ENCODE results near the gene RGS5. TPM values are rescaled to one million over a fixed set of nuclear protein-coding genes. Genes with fewer than 3 reads are reported as not detected.

The RGS5 gene
- total RNA-seq, 1 experiment from 2014 or later: 4.0 TPM

- DNase-seq (ENCODE audit: low read depth): no peak
- in situ Hi-C loops (cut with HindIII; ENCODE audit: low pct_unique_long_range_greater_than_20kb, low sequenced_read_pairs): no loop called here
These were observed 39.6 kb downstream of the RGS5 start for GRCh38 chr1:163163163-163163562.

GRCh38 chr1:163162381-163162914, 40.3 kb downstream of the RGS5 start:
- DNase-seq (ENCODE audit: low read depth): no peak
- in situ Hi-C loops (cut with HindIII; ENCODE audit: low pct_unique_long_range_greater_than_20kb, low sequenced_read_pairs): no loop called here

DNA sequence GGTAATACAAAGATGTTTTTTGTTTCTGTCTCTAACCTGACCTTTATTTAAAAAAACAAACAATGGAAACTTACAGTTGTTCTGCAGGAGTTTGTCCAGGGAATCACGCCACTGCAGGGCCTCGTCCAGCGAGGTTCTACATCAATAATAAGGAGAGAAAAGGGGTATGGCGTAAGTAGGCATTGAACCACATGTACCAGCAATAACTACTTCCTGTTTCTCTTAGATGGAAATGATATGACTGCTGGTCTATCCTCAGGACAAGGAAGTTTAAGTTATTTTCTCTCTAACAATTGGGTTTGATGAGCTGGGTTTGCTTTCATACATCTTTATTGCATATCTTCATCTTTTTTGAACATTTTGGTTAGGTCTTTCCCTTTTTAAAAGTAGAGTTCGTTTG, 40.9 kb downstream of the RGS5 start:
- in situ Hi-C loops (cut with HindIII; ENCODE audit: low pct_unique_long_range_greater_than_20kb, low sequenced_read_pairs): no loop called here
- no peak for DNase-seq (ENCODE audit: low read depth)

DNA sequence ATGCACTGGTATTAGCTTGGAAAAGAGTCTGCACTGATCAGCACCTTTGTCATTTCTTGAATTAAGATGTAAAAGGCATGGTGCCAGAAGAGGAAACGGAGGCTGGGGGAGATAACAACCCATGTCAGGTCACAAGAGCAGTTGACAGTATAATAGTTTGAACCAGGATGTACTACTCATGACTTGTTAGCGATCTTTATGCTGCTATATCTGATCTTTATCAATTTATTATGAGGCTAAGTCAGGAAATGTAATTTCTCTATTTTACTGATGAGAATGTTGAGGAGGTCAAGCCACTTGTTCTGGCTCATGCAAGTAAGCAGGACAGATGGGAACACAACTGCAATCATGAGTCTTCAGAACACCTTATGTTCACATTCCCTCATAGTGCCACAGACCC, 41.4 kb downstream of the RGS5 start:
- no peak for DNase-seq (ENCODE audit: low read depth)
- in situ Hi-C loops (cut with HindIII; ENCODE audit: low pct_unique_long_range_greater_than_20kb, low sequenced_read_pairs): no loop called here

DNA sequence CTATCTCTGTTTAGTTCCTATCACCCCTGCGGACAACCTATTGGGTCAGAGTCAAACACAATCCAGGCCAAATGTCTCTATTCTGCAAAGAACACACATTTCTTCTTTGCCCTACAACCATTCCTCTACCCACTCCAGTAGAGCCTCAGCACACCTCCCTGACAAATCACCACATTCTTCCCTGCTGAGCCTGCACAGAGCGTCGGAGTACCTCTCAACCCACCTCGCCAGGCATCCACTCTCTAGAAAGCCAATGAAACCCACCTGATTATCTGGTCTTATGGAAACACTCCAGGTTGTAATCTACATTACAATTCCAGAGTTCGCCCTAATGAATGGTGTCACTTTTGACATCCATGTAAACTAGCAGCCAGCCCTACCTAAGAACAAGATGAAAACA, 47.1 kb downstream of the RGS5 start:
- in situ Hi-C loops (cut with HindIII; ENCODE audit: low pct_unique_long_range_greater_than_20kb, low sequenced_read_pairs): no loop called here
- no peak for DNase-seq (ENCODE audit: low read depth)

- in situ Hi-C loops (cut with HindIII; ENCODE audit: low pct_unique_long_range_greater_than_20kb, low sequenced_read_pairs): no loop called here
- DNase-seq (ENCODE audit: low read depth): no peak
These were observed 53.8 kb downstream of the RGS5 start for GRCh38 chr1:163148911-163149310.

DNA sequence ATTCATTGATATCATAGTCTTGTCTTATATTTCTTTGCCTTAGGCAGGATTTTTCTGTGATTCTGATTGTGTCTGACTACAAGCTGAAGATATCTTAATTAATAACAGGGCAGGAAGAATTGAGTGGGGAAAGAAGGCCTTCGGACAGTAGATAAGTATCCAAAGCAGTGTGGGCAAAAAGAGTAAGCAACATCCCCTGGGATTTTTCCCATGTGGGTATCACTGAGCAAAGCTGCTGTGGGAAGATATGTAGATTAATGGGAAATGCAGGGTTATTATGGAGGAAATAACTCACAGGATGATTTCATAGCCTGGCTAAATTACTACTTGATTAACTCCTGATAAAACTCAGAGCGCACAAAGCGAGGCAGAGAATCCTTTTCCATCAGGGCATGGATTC, 55.7 kb downstream of the RGS5 start:
- DNase-seq (ENCODE audit: low read depth): no peak
- in situ Hi-C loops (cut with HindIII; ENCODE audit: low pct_unique_long_range_greater_than_20kb, low sequenced_read_pairs): no loop called here

DNA sequence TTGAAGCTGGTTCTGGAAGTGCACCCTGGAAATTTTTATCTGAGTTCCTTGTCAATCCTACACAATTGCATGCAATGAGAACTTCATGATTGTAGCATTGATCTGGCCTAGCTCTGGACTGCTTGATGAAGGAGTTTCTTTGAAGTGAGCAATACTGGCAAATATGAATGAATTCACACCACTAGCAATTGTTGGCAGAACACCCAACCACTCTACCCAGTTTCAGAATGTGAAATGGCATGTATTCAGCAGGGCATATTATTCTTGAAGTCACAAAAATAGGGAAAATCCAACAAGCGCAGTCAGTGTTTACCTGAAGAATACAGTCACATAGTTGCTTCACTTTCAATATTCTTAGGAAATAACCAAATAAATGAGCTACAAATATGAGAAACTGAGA, 57.3 kb downstream of the RGS5 start:
- no peak for DNase-seq (ENCODE audit: low read depth)
- in situ Hi-C loops (cut with HindIII; ENCODE audit: low pct_unique_long_range_greater_than_20kb, low sequenced_read_pairs): no loop called here

- DNase-seq (ENCODE audit: low read depth): no peak
These were observed 58.3 kb downstream of the RGS5 start for GRCh38 chr1:163144418-163144817.

DNA sequence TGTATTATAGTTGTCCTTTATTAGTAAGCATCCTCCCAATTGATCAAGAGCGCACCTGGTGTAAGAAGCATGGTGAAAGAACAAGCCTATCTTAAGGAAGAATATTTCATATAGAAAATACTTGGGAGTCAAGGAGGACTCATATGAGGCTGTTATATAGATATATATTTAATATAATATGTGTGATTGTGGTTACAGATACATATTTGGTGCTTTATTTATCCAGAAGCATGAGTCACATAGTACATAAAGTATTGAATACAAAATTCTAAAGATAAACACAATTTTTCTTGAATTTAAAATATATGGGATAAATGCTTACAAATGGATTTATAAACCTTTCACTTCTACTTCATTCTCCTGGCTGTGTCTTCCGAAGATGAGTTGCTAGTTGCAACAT, 60.6 kb downstream of the RGS5 start:
- no peak for DNase-seq (ENCODE audit: low read depth)
- in situ Hi-C loops (cut with HindIII; ENCODE audit: low pct_unique_long_range_greater_than_20kb, low sequenced_read_pairs): no loop called here

More at GRCh38 chr1:163144418-163144817, 58.3 kb downstream of the RGS5 start:
- in situ Hi-C loops (cut with HindIII; ENCODE audit: low pct_unique_long_range_greater_than_20kb, low sequenced_read_pairs): no loop called here

- in situ Hi-C loops (cut with HindIII; ENCODE audit: low pct_unique_long_range_greater_than_20kb, low sequenced_read_pairs): no loop called here
- DNase-seq (ENCODE audit: low read depth): no peak
These were observed 61.2 kb downstream of the RGS5 start for GRCh38 chr1:163141556-163141955.

GRCh38 chr1:163137556-163138265, 65.0 kb downstream of the RGS5 start:
- in situ Hi-C loops (cut with HindIII; ENCODE audit: low pct_unique_long_range_greater_than_20kb, low sequenced_read_pairs): no loop called here
- no peak for DNase-seq (ENCODE audit: low read depth)

GRCh38 chr1:163131981-163132380, 70.7 kb downstream of the RGS5 start:
- no peak for DNase-seq (ENCODE audit: low read depth)
- in situ Hi-C loops (cut with HindIII; ENCODE audit: low pct_unique_long_range_greater_than_20kb, low sequenced_read_pairs): no loop called here

GRCh38 chr1:163130225-163130856, 72.4 kb downstream of the RGS5 start:
- DNase-seq (ENCODE audit: low read depth): no peak
- in situ Hi-C loops (cut with HindIII; ENCODE audit: low pct_unique_long_range_greater_than_20kb, low sequenced_read_pairs): no loop called here

DNA sequence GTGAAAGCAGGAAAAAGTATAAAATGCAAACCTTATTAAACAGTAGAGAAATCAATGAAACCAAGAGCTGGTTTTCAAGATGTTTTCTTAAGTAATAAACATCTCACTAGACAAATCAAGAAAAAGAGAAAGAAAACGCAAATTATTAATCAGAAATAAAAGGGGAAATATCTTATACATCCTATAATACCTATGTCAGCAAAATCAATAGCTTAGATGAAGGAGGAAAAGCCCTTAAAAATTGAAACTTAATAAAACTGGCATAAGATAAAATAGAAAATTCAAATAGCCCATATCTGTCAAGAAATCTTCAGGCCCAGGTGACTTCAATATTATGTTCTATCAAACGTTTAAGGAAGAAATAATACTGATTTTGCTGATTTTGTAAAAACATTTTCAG, 74.4 kb downstream of the RGS5 start:
- in situ Hi-C loops (cut with HindIII; ENCODE audit: low pct_unique_long_range_greater_than_20kb, low sequenced_read_pairs): no loop called here
- DNase-seq (ENCODE audit: low read depth): no peak

DNA sequence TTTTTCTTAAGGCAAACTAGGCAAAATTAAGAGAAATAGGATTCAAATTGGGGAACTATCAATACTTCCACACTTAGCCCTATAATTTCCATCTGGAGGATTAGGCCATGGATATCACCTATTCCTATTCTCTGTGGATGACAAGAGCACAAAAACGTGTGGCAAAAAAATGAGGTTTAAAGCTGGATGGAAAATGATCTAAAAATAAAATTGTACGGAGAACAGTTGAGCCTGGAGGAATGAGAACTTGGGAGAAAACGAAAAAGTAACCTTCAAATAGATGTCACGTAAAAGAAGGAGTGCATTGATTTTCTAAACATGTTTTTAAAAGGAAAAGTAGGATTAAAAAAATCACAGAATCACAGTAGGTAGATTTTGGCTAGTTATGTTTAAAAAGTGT, 77.9 kb downstream of the RGS5 start:
- in situ Hi-C loops (cut with HindIII; ENCODE audit: low pct_unique_long_range_greater_than_20kb, low sequenced_read_pairs): no loop called here
- no peak for DNase-seq (ENCODE audit: low read depth)

- in situ Hi-C loops (cut with HindIII; ENCODE audit: low pct_unique_long_range_greater_than_20kb, low sequenced_read_pairs): no loop called here
These were observed 82.3 kb downstream of the RGS5 start for GRCh38 chr1:163120372-163120771.

GRCh38 chr1:163119707-163120106, 83.0 kb downstream of the RGS5 start:
- no peak for DNase-seq (ENCODE audit: low read depth)

More at GRCh38 chr1:163120372-163120771, 82.3 kb downstream of the RGS5 start:
- DNase-seq (ENCODE audit: low read depth): no peak

GRCh38 chr1:163115887-163116286, 86.8 kb downstream of the RGS5 start:
- no peak for DNase-seq (ENCODE audit: low read depth)
- in situ Hi-C loops (cut with HindIII; ENCODE audit: low pct_unique_long_range_greater_than_20kb, low sequenced_read_pairs): no loop called here

More at GRCh38 chr1:163119707-163120106, 83.0 kb downstream of the RGS5 start:
- in situ Hi-C loops (cut with HindIII; ENCODE audit: low pct_unique_long_range_greater_than_20kb, low sequenced_read_pairs): no loop called here

GRCh38 chr1:163107655-163108054, 95.1 kb downstream of the RGS5 start:
- no peak for DNase-seq (ENCODE audit: low read depth)
- in situ Hi-C loops (cut with HindIII; ENCODE audit: low pct_unique_long_range_greater_than_20kb, low sequenced_read_pairs): no loop called here

Data from Caki2 (cell line).